Stimulated activated CD8-positive, alpha-beta memory T cell treated with anti-CD3 and anti-CD28 coated beads, Interleukin-2, amount 100 ng/mL, for 48 hours (primary cell): Measurements from ENCODE around the gene SPON1.
"Not testable (repeated sequence)": the region's sequence is repeated elsewhere in the genome, so short reads cannot be mapped to it uniquely, and the experiment has no call there.

Source experiments
- DNase-seq, 2 donors: peaks; one replicate each; pipeline ENCODE4 v3.0.0-alpha.2; 2020; ENCODE audit warnings: low read depth in 2 of 2

The SPON1 gene

DNA sequence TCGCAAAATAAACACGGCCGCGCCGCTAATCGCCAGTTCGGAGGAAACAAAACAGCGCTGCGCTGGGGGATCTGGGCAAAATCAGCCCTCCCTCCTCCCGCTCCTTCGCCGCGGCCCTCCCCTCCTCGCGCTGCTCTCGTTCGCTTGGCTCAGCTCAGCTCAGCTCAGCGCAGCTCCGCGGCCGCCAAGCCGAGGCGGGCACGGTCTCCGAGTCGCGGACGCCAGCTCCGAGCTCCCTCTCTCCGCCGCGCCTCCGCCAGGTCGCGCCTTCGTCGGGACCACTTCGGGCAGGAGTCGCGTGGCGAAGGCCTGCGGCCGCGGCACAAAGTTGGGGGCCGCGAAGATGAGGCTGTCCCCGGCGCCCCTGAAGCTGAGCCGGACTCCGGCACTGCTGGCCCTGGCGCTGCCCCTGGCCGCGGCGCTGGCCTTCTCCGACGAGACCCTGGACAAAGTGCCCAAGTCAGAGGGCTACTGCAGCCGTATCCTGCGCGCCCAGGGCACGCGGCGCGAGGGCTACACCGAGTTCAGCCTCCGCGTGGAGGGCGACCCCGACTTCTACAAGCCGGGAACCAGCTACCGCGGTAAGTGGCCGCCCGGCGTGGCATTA, at the start of gene SPON1:
TSS of gene SPON1 (plus strand) at position 162 of the 607 bp plus-strand sequence. CDS start at position 344, 182 bp downstream.
- peak in 1 of 2 donors; percentile 21 for DNase-seq

DNA sequence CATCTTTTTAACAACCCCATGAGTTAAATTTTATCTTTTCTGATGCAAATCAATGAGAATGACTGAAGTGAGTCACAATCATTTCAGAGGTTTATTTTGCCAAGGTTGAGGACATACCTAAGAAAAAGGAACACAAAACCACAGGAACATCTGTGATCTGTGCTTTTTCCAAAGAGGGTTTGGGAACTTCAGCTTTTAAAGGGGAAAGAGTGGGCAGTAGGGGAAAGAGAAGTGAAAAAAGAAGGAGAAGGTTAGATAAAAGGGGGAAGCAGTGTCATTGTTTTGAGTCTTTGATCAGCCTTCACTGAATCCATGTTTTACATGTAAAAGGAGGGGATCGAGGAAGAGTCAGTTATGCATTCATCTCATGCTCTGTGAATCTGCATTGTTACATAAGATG, 45.3 kb upstream of the SPON1 start:
- DNase-seq: no peak

DNA sequence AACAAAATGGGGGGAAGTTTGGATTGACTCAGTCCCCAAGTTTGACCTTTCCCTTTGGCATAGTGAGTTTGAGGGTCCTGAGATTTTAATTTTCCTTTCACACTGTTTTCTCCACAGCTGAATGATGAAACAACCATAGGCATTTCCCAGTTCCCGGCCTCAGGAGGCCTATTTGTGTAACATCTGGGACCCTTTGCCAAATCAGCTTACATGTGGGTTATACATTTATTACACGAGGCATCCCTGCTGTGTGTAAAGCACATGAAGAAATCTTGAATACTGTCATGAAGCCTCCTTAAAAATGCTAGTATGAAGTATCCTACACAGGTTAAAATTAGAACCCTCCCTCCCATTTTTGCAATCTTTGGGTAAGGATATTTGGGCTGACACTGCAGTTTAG, 44.6 kb upstream of the SPON1 start:
- no peak for DNase-seq

DNA sequence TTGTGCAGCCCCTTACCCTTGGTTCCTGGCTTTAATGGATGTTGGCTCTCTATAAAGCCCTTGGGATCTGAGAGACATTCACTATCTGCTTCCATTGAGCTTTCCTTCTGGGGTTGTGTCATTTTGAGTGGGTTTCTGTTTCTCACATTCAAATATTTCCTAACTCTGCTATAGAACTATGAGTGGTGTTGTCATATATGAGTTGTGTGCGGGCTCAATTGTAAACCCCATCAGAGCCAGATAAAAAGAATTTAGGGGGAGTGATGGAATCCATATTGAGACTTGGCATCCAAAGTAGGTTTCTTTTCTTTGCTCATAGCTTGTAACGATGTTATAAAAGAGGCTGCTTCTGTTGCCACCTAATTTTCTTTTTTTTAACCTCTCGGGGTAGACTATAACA, 41.8 kb upstream of the SPON1 start:
- DNase-seq: no peak

DNA sequence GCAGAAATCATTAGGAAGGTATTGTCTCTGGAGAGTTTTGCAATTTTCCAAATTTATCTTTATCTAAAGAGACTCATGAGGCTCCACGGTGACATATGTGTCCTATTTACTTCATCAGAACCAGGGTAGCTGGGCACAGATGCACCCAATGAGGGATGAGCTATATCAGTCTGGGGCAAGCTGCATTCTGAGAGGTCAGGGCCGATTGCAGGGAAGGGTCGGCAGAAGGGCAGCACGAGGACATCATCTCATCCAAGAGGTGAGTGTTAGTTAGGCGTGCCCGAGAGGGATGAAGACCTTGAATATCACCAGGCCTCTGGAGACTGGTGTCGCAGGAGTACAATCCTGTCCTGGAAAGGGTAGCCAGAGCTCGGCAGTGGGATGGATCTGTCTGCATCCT, 41.0 kb upstream of the SPON1 start:
- DNase-seq: no peak

DNA sequence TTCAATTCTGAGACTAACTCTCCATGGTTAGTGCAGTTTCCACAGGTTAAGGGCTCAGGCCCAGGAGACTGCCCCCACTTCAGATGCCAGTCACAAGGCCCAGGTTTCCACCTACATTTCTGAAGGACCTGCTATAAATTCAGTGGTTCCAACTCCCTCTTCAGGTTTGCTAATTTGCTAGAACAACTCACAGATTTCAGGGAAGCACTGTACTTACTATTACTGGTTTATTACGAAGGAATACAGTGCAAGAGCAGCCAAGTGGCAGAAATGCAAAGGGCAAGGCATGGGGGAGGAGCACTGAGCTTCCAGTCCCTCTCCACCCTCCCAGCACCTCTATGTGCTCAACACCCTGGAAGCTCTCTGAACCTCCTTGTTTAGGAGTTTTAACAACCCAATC, 39.3 kb upstream of the SPON1 start:
- no peak for DNase-seq

DNA sequence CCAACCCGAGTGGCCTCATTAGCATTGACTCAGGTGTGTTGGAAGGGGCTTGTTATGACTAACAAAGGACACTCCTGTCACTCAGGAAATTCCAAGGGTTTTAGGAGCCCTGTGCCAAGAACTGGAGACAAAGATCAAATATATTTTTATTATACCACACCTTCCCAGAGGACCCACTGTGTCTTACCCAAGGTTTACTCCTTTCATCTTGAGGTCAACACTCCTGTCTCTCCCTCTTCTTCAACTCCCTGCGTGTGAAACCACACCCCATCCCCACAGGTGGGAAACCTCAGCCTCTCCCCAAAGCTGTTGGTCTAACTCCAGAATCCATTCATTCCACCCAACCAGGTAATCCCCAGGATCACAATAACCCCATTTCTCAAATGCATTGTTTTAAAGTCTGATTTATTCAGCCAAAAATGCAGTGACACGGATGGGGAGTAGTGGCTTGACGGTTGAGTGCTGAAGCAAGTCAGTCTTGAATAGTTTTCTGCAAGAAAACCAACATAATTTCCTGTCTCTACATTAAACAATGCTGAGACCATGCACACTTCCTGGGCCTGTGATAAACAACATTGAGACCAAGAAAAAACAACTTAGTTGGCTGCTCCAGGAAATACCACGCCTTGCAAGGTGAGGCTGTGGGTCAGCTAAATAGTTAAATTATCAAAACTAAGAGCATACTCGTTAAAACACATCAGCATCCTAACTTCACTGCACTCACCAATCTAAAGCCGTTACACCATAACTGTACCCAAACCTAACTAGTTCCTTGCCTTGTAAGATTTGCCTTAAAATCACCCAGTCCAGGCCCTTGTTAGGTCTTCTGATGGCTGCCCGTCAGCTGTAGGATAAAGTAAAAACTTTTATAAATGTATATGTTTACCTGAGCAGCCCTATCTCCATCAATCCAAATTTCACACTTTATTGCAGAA, 38.5 kb upstream of the SPON1 start:
- DNase-seq: no peak

DNA sequence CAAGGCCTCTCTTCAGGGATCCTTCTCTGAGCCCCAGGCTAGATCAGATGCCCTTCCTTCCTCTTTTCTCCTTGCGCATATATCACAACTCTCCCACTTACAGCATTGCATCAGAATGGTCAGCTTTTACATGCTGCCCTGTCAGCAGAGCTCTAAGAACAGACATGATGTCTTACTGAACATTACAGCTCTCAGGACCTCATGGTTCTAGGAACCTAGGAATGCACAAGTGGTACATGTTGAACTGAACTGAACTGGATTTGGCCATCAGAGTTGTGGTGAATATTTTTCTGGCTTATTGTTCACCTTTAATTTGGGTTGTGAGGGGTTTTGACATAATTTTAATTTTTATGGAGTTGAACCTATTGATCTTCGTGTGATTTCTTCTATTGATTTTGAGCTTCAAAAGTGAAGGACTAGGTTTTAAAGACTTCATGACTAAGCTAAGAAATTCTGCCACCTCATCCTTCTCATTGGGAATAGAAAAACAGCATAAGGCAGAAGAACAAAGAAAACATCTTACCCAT, 37.7 kb upstream of the SPON1 start:
- no peak for DNase-seq

DNA sequence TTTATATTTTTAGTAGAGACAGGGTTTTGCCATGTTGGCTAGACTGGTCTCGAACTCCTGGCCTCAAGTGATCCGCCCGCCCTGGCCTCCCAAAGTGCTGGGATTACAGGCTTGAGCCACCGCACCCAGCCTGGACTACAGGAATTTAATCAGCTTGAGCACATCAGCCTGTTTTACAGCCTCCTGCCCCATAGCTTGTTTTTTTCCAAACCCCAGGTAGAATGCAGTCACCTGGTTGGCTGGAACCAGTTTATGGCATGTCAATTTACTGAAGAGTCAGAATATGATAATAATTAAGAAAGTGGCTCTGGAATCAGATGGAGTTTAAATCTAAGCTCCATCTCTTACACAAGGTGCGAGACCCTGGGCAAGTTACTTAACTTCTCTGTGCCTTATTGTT, 36.2 kb upstream of the SPON1 start:
- DNase-seq: not testable (repeated sequence)

DNA sequence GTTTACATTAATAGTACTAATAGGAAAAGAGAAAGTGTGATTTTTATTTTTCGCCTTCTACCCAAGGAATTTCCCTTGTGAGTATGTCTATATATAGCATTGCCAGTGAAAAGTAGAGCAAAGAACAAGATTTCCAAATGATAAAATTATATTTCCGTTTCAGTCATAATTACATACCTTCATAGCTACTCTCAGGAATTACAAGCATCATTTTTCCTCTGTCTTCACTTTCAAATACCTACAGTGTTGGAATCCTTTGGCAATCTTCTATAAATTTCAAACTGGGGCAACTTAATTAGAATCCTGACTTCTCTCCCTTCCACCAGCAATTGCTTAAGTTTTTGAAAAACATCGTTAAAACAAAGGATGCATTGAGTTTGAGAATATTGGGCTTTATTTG, 35.5 kb upstream of the SPON1 start:
- no peak for DNase-seq

DNA sequence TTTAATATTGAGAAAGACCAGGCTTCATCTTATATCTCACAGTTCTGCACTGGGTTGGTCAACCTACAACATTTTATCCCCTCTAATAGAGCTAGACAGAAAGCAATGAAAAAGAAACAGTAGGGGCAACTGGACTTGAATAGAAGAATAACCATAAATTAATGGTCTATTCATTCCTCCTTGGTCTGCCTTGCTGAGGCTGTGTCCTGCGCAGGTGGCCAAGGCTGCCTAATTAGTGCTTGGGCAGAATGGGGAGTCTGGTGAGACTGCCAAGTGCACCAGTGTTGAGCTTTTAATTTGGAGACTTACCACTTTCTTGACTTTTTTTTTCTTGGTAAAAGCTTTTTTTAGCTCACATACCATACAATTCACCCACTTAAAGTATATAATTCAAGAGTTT, 35.0 kb upstream of the SPON1 start:
- no peak for DNase-seq

DNA sequence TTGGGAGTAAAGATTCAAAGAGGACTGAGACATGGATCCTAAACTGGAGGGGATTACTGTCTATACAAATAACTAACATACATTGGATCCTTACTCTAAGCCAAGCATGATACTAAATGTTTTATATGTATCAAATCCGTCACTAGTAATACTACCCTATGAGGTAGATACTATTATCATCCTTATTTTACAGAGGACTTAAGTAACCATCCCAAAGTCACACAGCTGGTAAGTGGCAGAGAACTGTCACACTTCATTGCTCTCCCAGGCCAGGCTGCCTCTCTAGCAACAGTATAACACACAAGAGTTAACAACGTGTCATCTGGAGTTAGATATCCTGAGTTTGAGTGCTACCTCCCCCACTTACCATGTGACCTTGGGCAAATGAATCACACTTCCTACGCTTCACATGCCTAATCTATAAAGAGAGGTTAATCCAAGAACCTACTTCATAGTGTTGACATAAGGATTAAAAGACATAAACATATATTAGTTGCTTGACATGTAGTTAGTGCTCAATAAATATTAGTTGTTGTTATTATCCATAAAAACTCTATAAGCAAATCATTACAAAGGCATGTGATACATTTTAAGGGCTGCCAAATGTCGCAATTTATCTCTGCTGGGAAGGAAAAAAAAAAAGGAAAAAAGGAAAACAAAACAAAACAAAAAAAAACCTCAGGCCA, 33.8 kb upstream of the SPON1 start:
- no peak for DNase-seq

DNA sequence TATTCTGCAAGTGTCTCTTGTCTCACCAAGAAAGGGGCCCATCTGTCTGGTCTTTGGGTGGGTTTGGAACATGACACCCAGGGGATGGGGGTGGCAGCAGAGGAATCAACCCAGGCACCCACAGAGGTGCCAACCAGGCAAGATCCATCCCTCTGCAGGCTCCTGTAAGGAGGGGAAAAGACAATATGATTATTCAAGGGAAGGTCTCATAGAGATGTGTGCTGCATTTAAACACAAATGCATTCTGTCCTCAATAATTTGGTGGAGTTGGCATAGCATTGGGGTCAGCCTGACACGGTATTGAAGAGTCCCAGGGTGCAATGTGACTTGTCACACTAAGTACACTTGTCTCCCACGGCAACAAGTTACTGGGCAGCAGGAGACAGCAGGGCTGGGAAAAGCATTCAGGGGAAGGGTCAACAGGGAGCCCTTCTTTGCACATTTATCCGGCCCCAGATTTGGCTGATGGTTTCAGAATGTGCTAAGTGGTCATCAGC, 33.1 kb upstream of the SPON1 start:
- no peak for DNase-seq

DNA sequence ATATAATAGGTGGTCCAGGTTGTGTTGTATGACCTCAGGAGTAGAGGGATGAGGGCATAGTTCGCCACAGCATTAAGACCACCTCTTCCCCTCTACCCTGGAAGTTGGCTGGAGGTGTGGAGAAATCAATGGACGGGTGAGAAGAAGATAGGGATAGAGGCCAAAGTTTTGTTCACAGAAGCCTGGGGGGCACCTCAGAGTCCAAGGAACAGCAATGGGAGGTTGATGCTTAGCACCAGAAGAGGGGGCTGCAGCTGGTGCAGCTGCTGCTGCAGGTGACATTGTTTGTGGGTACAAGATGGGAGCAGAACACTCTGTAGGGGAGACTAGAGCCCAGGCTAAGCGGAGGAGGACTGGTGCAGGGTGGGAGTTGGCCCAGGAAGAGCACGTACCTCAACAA, 31.2 kb upstream of the SPON1 start:
- DNase-seq: no peak

DNA sequence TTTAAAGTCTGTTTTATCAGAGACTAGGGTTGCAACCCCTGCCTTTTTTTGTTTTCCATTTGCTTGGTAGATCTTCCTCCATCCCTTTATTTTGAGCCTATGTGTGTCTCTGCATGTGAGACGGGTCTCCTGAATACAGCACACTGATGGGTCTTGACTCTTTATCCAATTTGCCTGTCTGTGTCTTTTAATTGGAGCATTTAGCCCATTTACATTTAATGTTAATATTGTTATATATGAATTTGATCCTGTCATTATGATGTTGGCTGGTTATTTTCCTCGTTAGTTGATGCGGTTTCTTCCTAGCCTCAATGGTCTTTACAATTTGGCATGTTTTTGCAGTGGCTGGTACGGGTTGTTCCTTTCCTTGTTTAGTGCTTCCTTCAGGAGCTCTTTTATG, 25.4 kb upstream of the SPON1 start:
- not testable (repeated sequence) for DNase-seq

DNA sequence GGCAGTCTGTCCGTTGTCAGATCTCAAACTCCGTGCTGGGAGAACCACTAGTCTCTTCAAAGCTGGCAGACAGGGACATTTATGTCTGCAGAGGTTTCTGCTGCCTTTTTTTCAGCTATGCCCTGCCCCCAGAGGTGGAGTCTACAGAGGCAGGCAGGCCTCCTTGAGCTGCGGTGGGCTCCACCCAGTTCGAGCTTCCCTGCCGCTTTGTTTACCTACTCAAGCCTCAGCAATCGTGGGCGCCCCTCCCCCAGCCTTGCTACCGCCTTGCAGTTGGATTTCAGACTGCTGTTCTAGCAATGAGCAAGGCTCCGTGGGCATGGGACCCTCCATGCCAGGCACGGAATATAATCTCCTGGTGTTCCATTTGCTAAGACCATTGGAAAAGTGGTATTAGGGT, 23.7 kb upstream of the SPON1 start:
- not testable (repeated sequence) for DNase-seq

DNA sequence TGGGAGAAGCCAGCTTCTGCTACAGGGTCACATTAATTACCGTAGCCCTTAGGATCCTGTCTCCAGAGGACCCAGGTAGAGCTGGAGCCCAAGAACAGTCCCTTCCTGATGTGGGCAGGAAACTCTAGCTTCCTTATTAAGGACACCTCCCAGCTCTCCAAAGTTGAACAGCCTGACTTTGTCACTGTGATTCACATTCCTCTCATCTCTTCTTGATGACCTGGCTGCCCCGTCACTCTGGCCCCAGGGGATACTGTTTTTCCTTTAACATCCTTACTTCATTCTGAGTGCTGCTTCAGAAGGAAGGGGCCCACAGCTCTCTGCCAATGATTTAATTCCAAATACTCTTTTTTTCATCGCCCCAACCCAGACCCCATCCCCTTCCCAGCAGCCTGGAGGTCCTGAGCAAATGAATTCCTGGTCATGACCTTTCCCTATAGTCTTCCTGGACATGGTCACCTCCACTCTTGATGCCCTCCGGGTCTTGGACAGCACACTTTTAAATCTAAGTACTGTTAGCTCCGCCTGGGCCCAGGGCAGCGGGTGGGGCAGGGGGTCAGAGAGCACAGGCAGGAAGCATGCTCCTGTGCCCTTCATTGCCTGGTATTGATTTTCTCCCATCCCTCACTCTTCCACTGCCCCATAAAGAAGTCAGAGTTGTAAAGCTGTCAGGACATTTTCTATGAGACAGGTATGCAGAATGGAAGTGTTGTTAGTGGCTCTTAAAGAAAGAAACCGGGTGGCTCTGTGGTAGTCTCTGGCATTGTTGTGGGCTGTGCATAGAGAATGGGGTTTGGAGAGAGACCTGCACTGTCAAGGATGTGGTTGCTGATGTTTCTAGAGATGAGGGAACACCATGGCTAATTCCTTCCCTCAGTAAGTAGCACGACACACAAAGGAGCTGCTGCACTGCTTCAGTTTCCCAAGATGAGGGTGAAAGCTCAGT, 22.3 kb upstream of the SPON1 start:
- DNase-seq: no peak

DNA sequence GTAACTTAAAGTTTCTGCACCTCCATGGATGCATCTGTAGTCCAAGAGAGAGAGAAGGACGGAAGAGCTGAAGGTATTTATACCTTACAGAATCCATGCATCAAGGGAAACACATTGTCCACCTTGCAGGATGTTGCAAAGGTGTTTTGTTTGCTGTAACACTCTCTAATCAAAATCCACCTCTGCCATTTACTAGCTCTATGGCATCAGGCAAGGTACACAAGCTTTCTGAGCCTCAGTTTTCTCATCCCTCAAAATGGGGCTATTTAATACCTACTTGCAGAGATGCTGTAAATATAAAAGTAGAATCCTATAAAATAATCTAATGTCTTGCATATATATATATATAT, 21.6 kb upstream of the SPON1 start:
- DNase-seq: no peak

DNA sequence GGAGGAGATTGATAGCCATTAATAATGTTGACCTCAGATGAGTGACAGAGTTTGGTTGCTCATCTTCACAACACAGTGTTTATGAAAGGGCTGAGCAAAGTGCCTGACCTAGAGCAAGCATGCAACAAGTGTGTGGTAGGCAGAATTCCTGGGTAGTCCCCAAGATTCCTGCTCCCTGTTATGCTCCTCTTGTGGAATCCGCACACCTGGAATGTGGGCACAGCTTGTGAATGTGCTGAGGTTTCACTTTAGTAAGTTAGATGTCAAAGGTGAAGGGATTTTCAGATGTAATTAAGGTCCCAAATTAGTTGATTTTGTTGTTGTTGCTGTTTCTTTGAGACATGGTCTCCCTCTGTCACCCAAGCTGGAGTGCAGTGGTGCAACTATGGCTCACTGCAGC, 20.7 kb upstream of the SPON1 start:
- DNase-seq: no peak

DNA sequence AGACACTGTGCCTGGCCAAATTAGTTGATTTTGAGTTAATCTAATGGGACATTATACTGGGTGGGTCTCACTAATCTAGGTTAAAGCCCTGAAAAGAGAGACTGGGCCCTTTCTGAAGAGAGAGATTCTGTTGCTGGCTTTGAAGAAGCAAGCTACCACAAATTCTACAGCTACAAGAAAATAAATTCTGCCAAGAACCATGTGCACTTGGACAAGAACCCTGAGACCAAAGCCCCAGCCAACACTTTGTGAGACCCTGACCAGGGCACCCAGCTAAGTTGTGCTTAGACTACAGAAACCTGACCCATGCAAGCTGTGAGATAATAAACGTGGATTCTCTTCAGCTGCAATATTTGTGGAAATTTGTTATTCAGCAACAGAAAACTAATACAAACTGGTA, 20.1 kb upstream of the SPON1 start:
- DNase-seq: no peak

DNA sequence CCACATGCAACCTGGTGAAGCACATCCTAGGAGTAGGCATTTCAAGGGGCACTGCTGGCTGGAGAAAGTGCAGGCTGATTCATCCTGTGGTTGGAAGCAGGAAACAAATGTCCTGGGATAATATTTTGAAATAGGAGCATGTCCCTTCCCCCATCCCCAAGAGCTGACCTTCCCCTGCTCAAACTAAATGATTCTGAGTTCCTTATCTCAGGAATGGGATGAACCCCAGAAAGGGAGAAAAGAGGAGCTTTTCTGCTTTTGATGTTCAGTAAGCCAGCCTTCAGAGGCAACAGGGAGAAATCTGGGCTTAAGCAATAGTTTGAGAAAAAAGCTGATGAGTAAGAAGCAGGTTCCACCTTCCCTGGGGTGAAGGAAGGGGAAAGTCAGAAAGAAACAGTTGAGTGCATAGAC, 19.5 kb upstream of the SPON1 start:
- DNase-seq: no peak
